Measurements from ENCODE around the gene LILRB5.
A peak's percentile ranks its signal among the peaks of the same experiment; 100 is the strongest.
"Not testable (repeated sequence)": the region's sequence is repeated elsewhere in the genome, so short reads cannot be mapped to it uniquely, and the experiment has no call there.

LILRB5 gene

DNA sequence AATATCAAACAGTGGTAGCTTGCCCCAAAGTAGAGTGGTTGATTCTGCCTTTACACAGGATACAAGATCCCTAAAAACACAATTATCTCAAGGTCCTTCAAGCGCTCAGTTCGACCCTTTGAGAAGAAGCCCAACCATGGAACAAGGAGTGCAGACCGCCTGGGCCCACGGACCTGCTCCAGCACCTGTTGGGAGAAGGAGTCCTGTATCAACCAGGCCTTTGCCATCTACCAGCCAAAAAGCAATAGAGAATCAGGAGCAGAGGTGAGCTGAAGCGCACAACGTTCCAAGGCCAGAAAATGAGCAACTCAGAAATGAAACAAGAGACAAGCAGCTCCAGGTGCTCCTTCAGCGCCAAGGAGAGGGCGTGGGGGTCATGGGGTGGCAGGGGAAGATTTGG is 27.9 kb downstream of the LILRB5 start:
- Histone ChIP-seq H4K20me1 (no peaks in the 10 kb centered on the region), H3K9me3 (peaks cover 15% of the 10 kb centered on the region), H3K4me2 (no peak overlapping the region), H3K4me3 (no peak overlapping the region), H3K36me3 (no peaks in the 10 kb centered on the region), H3K27ac (no peak overlapping the region), H3K9ac (no peak overlapping the region), H3K27me3 (no peaks in the 10 kb centered on the region), H3K4me1 (no peaks in the 10 kb centered on the region)
- TF ChIP-seq Cebpa-rat (IDR thresholded peaks at IDR 0.05), result no peak

DNA sequence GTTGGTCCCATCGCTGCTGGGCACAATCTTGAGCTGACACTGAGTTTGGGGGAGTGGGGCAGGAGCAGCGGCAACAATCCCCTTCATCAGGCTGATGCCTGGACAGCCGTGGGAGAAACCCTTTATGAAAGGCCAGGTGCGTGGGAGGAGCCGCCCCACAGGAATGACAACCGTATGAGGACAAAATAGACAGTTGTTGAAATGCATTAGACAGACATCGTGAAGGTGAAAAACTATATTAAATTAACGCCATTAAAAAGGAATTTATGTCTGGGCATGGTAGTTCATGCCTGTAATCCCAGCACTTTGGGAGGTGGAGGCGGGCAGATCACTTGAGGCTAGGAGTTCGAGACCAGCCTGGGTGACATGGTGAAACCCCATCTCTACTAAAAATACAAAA is 32.5 kb downstream of the LILRB5 start:
- not testable (repeated sequence) for H3K27me3 ChIP-seq, H3K36me3 ChIP-seq, H3K9ac ChIP-seq, H3K27ac ChIP-seq, H3K4me2 ChIP-seq, H3K4me3 ChIP-seq, H4K20me1 ChIP-seq
- peaks cover 11% of the 10 kb centered on the region for H3K9me3 ChIP-seq
- H3K4me1 ChIP-seq, result peaks cover 17% of the 10 kb centered on the region

DNA sequence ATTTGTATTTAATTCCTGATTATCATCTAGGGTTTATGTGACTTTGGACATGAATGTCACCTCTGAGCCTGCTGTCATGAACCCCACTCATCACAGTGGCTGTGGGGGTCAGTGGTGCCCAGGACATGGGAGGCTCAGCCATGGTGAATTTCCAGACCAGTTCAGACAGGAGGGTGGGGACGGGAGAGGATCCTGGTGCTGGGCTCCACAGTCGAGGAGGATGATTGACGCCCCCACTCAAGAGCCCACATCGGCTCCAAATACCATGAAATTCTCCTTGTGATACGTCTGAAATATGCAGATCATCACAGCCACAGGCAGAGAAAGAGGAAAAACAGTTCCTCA is 33.2 kb downstream of the LILRB5 start:
- Histone ChIP-seq H3K9me3 (peaks cover 11% of the 10 kb centered on the region), H3K4me1 (peaks cover 17% of the 10 kb centered on the region)
- not testable (repeated sequence) for H4K20me1 ChIP-seq, H3K4me2 ChIP-seq, H3K4me3 ChIP-seq, H3K9ac ChIP-seq, H3K27ac ChIP-seq, H3K27me3 ChIP-seq, H3K36me3 ChIP-seq

DNA sequence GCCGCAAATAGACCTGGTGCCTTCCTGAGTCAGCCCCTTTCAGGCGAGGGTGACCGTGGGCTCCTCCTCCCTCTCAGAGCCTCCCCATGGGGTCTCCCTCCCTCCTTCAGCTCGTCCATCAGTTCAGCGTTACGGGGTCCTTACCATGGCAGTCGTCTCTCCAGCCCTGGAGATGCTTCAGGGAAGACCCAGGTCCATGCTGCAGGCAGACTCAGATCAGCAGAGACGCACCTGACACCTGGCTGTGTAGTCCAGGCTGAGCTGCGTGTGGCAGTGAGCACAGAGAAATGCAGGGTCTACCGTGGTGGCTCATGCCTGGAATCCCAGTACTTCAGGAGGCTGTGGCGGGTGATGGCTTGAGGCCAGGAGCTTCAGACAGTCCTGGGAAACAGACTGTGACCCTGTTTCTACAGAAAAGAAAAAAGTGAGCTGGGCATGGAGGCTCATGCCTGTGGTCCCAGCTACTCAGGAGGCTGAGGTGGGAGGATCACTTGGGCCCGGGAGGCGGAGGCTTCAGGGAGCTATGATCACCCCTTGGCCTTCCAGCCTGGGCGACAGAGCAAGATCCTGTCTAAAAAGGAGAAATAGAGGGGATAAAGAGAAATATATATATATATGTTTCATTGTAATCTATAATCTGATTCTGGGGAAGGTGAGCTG is 33.7 kb downstream of the LILRB5 start:
- H3K4me3 ChIP-seq, result not testable (repeated sequence)

DNA sequence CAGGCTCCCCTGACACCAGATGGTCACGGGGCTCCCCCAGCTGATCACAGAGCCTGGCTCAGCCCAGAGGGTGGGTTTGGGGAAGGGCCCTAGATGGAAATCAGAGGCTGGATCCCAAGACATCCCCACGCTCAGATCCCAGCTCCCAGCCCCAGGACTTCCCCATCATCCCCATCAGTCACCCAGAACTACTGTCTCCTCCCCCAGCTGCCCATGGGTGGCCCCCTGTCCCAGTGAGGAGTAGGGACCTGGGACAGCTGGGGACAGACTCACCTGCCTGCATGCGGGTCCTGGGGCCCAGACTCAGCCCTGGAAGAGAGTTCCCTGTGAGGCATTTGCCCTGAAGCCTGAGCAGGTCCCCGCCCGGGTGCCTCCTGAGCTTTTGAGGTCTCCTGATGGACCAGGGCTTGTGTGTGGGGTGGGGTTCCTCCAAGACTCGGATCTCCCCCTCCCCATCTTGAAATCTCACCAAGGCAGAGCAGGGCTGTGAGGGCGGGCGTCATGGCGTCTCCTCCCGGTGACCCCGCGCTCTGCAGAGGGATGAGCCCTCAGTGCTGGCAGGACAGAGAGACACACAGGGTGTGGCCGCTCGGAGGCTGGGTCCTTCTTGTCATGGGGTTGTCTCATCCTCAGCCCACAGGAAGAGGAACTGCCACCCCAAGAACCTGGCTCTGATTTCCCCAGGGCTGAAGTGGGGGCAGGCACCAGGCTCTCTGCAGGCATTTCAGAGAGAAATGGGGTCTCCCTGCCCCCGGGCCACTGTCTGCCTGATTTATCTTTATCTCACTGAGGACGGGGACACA is 34.4 kb downstream of the LILRB5 start, which contains the start of gene LILRB3:
LILRB3 (minus strand) TSS at position 534 of the 803 bp plus-strand sequence; CDS start at position 503, 31 bp downstream.
- H3K4me1 ChIP-seq, result peaks cover 17% of the 10 kb centered on the region
- not testable (repeated sequence) for H3K4me3 ChIP-seq, H4K20me1 ChIP-seq, H3K27ac ChIP-seq, H3K27me3 ChIP-seq, H3K9ac ChIP-seq, H3K9me3 ChIP-seq
- H3K36me3 ChIP-seq, result peaks cover 18% of the 10 kb centered on the region
- peak within 1 kb of the TSS; percentile 74 for H3K4me2 ChIP-seq

More for the DNA sequence above, 33.7 kb downstream of the LILRB5 start:
- H4K20me1 ChIP-seq, H3K27ac ChIP-seq, H3K9me3 ChIP-seq, H3K9ac ChIP-seq, H3K27me3 ChIP-seq: not testable (repeated sequence)
- Histone ChIP-seq H3K4me1 (peaks cover 17% of the 10 kb centered on the region), H3K36me3 (peaks cover 12% of the 10 kb centered on the region), H3K4me2 (peak overlapping the region; percentile 74)

DNA sequence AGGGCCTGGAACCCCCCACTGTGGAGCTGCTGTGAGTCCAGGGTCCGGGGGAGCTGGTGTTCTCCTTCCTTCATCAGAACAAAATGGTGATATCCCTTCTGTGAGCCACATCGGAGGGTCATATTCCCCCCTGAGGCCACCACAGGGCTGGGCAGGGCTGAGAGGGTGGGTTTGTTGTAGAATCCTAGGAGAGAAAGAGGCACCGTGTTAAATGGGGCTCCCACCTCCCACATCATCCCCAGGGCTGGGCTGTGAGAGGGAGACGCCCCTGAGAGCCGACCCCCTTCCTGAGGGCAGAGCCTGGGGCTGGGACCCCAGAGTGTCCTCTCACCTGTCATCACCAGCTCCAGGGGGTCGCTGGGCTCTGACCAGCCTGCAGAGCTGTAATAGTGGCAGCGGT is 35.1 kb downstream of the LILRB5 start:
- H3K9ac ChIP-seq, H4K20me1 ChIP-seq, H3K27ac ChIP-seq, H3K27me3 ChIP-seq, H3K9me3 ChIP-seq, H3K4me3 ChIP-seq, H3K4me2 ChIP-seq: not testable (repeated sequence)
- Histone ChIP-seq H3K4me1 (peaks cover 17% of the 10 kb centered on the region), H3K36me3 (peaks cover 19% of the 10 kb centered on the region)

DNA sequence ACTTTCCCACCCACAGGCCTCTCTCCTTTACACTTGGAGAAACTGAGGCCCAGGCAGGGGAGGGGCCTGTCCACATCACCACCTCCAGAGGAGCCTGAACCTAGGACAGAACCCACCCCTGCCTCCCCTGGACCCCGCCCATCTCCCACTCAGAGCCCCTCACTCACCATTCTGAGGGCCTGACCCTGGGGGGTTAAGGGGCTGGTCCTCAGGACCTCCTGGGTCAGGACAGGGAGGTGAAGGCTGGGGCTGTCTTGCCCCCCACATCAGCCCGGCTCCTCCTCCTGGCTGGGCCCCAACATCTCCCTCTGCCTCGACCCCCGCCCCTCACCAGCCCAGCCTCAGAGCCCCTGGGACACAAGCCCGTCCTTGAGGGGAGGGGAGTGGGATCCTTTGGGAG is 37.4 kb downstream of the LILRB5 start:
- H3K4me3 ChIP-seq, H4K20me1 ChIP-seq, H3K4me2 ChIP-seq: not testable (repeated sequence)

DNA sequence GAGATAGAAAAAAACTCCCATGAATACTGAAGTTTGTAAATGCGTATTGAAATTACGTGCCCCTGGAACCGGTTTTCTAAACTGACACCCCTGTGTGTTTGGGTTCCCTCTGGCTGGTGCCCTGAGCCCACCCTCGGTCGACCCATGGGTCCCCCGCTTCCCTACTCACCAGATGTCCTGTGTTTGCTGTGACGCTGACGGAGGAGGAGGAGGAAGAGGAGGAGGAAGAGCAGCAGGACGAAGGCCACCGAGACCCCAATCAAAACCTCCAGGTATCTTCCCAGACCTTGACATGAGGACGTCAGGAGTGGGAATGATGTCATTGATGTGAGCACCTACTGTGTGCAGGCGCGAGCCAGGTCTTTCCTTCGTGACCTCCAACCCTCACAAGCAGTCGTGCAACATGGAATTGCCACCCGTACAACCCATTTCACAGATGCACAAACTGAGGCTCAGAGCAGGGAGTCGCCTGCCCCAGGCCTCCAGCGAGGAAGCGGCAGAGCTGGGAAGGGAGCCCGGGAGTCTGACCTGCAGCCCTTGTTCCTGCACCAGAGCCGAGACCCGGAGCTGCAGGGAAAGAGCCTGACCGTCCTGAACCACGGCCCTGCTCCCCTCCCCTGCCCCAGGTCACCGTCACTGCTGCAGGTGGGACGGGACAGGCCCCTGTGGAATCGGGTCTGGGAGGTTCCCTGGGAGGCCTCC is 38.0 kb downstream of the LILRB5 start:
- no peak for TF ChIP-seq Cebpa-rat (IDR thresholded peaks at IDR 0.05)
- Histone ChIP-seq H3K9ac (no peak overlapping the region), H3K4me1 (peaks cover 17% of the 10 kb centered on the region), H4K20me1 (0 out of 2 replicates have a peak, but pooled peaks cover 7% of the 10 kb centered on the region), H3K4me2 (no peak overlapping the region), H3K36me3 (peaks cover 38% of the 10 kb centered on the region), H3K27me3 (no peaks in the 10 kb centered on the region), H3K9me3 (peaks cover 3% of the 10 kb centered on the region; the same call in 1 of the 2 replicates), H3K4me3 (no peak overlapping the region), H3K27ac (no peak overlapping the region)

More for the DNA sequence above, 37.4 kb downstream of the LILRB5 start:
- H3K27me3 ChIP-seq, H3K9me3 ChIP-seq, H3K9ac ChIP-seq, H3K27ac ChIP-seq: not testable (repeated sequence)
- H3K36me3 ChIP-seq, result peaks cover 37% of the 10 kb centered on the region
- peaks cover 17% of the 10 kb centered on the region for H3K4me1 ChIP-seq

DNA sequence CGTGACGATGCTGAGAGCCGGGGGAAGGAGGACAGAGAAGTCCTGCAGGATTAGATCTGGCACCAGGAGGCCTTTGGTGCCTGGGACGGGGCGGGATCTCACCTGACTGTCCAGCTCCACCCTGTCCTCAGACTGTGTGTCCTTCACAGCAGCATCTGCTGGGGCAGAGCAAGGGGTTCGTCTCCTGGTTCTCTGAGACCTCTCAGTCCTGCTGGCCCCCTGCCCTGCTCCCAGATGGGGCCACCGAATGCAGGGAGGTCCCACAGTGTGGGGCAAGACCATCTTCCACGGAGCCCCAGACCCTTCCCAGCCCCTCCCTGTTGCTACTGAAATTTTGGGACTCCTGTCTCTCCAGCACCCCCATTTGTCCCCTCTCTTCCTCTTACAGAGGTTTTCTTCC is 38.8 kb downstream of the LILRB5 start:
- peaks cover 11% of the 10 kb centered on the region; the same call in 1 of the 2 replicates for H3K9me3 ChIP-seq
- peaks cover 10% of the 10 kb centered on the region for H3K4me1 ChIP-seq
- H3K27ac ChIP-seq, result no peak overlapping the region
- TF ChIP-seq Cebpa-rat (IDR thresholded peaks at IDR 0.05), result no peak
- no peak overlapping the region for H3K9ac ChIP-seq
- H3K4me2 ChIP-seq, result no peak overlapping the region
- H3K4me3 ChIP-seq, result no peak overlapping the region
- H3K27me3 ChIP-seq, result no peaks in the 10 kb centered on the region
- H3K36me3 ChIP-seq, result peaks cover 44% of the 10 kb centered on the region
- peaks cover 11% of the 10 kb centered on the region; the same call in 1 of the 2 replicates for H4K20me1 ChIP-seq

DNA sequence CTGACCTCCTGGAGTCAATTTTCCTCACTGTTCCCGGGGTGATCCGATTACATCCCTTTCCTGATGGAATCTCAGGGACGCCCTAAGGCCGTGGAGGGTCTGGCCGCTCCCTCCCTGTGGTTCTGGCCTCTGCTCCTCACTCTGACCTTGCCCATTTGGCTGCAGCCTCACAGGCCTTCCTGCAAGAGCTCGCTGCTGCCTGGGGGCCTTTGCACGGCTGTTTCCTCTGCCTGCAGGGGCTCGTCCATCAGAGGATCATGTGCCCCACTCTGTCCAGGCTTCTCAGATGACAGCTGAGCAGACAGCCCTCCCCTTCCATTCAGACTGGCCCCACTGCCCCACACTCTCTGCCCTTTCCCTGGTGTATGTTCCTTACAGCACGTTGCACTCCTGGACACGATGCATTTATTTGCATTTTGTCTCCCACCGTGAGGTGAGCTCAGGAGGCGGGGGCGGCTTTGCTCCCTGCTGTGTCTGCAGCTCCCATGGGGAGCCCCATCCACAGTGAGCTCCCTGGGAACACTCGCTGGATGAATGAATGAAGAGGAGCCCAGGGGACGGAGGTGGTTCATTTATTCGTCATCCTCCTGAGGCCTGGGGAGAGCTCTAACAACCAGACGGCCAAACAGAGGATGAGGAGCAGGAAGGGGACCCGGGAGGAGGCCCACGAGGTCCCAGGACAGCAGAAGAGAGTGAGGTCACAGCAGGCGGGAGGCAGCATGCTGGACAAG is 39.4 kb downstream of the LILRB5 start:
- not testable (repeated sequence) for H3K4me3 ChIP-seq, H3K9ac ChIP-seq, H3K4me2 ChIP-seq, H3K27me3 ChIP-seq, H3K27ac ChIP-seq, H3K4me1 ChIP-seq
- H3K36me3 ChIP-seq, result peaks cover 49% of the 10 kb centered on the region
- peaks cover 14% of the 10 kb centered on the region; the same call in 1 of the 2 replicates for H3K9me3 ChIP-seq
- H4K20me1 ChIP-seq, result peaks cover 17% of the 10 kb centered on the region; the same call in 1 of the 2 replicates

All from BLaER1 (cell line).